GM12872 (cell line): ENCODE data around the gene NUP133.

Source experiments
- TF ChIP-seq, protein P1 (sequence below): IDR thresholded peaks from 3 replicates; pipeline ENCODE4 v1.5.1; 2011; ENCODE audit warnings: low read depth, mild to moderate bottlenecking, low read length, moderate library complexity; ENCODE audit not compliant: insufficient read depth

The NUP133 gene

GRCh38 chr1:229529639-229530038, 21.5 kb upstream of the NUP133 start:
- TF ChIP-seq, protein P1, sequence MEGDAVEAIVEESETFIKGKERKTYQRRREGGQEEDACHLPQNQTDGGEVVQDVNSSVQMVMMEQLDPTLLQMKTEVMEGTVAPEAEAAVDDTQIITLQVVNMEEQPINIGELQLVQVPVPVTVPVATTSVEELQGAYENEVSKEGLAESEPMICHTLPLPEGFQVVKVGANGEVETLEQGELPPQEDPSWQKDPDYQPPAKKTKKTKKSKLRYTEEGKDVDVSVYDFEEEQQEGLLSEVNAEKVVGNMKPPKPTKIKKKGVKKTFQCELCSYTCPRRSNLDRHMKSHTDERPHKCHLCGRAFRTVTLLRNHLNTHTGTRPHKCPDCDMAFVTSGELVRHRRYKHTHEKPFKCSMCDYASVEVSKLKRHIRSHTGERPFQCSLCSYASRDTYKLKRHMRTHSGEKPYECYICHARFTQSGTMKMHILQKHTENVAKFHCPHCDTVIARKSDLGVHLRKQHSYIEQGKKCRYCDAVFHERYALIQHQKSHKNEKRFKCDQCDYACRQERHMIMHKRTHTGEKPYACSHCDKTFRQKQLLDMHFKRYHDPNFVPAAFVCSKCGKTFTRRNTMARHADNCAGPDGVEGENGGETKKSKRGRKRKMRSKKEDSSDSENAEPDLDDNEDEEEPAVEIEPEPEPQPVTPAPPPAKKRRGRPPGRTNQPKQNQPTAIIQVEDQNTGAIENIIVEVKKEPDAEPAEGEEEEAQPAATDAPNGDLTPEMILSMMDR = no peak

DNA sequence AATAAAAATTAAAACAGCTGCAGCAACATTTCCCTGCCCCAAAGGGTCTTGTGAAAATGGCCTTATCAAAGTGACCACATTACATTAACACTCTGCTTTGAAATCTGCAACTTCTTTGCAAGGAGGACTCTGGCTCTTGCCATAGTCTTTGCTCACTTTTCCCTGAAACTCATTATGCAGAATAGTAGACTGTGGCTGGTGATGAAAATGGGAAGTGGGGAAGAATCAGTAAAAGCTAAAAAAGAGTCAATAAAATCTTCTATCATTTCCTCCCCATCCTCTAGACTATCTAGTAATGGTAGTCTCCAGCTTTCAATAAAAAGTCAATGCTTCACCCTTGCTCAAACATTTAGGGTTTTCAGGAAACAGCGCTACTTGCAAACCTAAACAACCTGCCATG, 18.6 kb upstream of the NUP133 start:
- TF ChIP-seq, protein P1 = no peak

- TF ChIP-seq, protein P1 = no peak
Observed at GRCh38 chr1:229523052-229523451, 14.9 kb upstream of the NUP133 start.

DNA sequence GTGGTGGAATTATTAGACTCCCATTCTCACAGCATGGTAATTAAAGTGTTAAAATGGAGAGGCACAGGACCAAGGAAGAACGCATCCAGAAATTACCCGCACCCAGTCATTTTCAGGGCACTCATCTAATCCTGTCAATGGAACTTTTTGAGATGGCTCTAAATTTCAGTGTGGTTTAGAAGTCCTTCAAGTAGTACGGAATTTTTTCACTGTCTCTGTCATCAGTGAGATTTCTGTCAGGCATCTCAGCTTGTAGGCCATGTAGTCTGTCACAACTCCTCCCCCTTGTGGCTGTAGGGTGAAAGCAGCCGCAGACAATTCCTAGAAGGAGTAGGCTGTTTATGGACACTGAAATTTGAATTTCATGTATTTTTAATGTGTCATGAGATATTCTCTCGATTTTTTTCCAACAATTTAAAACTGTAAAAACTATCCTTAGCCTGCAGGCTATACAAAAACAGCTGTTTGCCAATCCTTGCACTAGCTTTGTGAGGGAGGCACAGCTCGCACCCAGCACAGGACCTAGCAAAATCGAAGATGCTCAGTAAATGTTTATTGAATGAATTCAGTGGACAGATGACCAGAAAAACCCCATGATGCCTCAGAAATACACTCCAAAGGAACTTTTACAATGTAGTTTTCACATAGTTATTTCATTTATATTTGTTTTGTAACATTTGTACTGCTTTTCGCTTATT, 6.6 kb upstream of the NUP133 start:
- TF ChIP-seq, protein P1 = peak; percentile 80

DNA sequence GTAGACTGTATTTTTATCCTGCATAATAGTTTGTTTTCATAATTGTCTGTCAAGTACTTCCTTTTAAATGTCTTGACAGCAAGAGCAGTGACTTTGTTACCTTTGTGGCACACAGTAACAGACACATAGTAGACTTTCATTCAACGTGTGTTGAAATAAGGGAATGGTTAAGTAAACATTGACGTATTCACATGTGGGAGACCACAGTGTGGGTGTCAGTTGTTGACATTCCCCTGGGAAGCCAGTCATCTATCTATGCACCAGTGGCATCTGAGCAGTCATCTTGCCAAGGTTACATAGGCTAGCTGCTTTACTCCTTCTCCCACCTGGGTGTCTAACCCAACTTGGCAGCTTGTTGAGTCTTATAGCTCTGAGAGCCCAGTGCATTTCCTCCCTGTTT, 1.4 kb upstream of the NUP133 start:
- TF ChIP-seq, protein P1 = no peak

DNA sequence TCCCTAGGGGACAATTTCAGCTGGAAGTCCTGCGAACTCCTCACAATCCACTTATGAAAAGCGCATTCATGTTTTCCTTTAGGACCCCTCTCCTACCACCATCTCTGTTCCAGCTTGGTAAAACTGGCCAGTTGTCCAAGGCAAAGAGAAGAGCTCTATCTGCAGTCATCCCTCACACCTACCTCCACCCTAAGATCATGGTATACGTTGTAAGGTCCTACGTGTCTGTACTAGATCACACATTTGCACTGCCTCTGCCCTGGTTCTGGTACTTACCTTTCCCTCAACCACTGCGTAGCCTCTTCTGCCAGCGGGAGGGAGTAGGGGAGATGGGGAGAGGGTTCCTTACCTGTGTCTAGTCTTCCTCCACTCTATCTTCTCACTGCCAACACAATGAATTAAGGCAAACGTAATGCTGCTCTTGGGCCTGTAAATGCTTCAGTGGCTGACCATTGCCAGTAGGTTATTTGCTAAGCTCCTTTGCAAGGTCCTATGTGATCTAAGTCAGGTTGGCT, 739 bp upstream of the NUP133 start:
- TF ChIP-seq, protein P1 = no peak

DNA sequence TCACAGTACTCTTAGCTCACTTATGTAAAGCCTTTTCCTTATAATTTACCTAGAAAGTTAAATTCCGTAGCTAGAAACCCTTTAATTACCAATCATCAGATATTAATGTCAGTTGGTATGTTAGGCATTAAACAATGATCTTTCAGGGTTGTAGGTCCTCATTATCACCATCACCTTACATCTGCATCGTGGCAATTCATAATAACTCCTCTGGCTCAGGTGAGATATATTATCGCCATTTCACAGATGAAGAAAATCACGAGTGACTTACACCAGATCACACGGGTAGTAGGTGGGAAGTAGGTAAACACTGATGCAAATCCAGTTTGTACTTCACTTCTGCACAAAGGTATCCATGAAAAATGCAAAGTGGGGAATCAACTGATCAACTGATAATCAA, 639 bp downstream of the NUP133 start:
- TF ChIP-seq, protein P1 = no peak

DNA sequence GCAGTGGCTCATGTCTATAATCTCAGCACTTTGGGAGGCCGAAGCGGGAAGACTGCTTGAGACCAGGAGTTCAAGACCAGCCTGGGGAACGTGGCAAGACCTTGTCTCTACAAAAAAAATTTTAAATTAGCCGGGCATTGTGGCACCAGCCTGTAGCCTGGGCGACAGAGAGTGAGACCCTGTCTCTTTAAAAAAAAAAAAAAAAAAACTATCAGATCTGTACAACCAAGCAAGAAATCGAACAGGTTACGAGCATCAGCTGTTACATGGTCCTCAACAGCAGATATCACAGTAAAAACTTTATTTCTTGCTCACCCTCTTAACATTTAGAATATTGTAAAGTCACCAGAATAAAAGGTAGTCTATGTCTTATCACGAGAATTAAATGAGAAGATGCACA, 1.5 kb downstream of the NUP133 start:
- TF ChIP-seq, protein P1 = no peak
